T-helper 22 cell (primary cell): ENCODE data around the gene NMRAL1.
A peak's percentile ranks its signal among the peaks of the same experiment; 100 is the strongest.

ENCODE experiments used
- DNase-seq: peaks from one replicate; pipeline ENCODE4 v3.0.0-alpha.2; 2020; ENCODE audit warnings: low read depth

NMRAL1 gene

DNA sequence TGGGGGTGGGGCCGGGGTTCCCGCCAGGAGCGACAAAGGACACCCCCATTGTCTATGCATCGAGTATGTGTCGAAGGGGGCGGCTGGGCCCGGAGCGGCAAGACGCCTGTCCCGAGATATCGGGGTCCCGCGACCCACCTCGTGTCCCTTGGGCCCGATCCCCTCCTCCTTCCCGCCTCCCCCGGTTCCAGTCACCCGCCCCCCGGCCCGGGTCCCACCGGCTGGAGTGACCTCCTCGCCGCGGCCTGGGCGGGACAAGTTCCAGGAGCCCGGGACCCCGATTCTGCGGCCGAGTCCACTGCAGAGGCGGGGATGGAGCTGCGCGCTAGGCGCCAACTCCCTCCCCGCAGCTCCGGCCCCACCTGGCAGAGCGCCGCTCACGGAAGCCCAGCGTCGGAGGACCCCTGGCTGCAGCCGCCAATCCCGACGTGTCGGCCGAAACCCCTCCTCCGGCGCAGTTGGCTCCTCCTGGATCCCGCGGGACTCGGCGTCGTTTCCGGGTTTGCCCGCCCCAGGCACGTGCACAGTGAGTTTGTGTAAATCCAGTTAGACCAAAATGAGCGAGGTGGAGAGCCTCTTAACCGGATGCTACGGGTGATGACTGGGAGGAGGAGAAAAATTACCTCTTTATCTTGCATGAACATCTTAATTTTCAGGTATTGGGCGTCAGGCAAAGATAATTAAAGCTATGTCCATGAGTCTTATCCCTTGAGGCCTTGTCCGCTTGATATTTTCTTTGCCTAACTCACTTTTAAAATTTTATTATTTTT lies at the start of gene NMRAL1:
Gene NMRAL1 (minus strand): TSS at position 434 of the 770 bp plus-strand sequence. CDS start 493 bp downstream, outside the sequence.
- peak; percentile 89 for DNase-seq

GRCh38 chr16:4523686-4524085 lies 49.3 kb upstream of the NMRAL1 start:
- no peak for DNase-seq

DNA sequence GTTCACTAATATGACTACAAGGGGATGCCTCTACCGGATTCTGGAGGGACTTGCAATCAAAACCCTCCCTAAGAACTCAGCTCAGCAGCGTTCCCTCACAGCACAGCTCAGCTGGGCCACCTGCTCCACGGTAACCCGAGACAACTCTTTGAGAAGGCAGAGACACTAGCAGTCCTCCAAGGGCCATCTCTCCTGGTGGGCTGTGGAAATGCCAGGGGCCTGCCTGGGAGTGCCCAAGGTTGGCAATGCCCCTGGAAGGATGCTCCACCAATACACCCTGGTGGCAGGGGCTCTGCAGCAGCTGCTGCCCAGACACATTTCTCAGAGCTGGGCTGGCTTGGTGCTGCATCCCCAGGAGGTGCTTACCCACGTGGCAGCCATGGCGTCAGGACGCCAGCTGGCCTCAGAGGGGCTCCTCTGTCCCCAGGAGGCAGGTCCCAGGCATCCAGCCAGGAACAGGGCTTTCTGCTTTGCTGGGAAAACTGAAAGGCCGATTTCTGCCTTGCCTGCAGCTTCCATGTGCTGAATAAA lies 47.7 kb upstream of the NMRAL1 start:
- DNase-seq = no peak

GRCh38 chr16:4520913-4521312 lies 46.5 kb upstream of the NMRAL1 start:
- DNase-seq = no peak

DNA sequence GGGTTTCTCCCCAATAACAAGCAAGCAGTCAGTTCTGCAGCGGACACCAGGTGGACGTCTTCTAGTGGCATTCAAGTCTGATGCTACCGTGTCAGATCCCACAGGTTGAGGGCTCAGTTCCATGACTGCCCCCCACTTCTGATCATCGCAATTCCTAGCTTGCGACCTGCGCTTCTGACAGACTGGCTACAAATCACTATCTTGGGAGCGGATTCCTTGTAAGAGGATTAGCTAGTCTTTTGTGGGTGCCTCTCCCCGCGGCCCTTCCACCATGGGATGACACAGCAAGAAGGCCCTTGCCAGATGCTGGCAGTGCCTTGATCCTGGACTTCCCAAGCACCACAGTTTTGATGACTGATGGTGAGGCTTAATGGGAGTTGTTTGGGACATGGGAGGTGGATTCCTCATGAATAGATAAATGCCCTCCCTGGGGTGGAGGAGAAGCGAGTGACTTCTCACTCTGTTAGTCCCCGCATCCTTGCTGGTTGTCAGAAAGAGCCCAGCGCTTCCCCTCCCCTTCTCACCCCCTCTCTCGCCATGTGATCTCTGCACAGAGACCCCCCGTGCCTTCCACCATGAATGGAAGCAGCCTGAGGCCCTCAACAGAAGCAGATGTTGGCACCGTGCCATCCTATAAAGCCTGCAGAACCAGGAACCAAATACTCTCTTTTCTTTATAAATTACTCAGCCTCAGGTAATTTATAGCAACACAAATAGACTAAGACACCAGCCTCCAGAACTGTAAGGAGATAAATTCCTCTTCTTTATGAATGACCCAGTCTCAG lies 45.0 kb upstream of the NMRAL1 start:
- DNase-seq = no peak

DNA sequence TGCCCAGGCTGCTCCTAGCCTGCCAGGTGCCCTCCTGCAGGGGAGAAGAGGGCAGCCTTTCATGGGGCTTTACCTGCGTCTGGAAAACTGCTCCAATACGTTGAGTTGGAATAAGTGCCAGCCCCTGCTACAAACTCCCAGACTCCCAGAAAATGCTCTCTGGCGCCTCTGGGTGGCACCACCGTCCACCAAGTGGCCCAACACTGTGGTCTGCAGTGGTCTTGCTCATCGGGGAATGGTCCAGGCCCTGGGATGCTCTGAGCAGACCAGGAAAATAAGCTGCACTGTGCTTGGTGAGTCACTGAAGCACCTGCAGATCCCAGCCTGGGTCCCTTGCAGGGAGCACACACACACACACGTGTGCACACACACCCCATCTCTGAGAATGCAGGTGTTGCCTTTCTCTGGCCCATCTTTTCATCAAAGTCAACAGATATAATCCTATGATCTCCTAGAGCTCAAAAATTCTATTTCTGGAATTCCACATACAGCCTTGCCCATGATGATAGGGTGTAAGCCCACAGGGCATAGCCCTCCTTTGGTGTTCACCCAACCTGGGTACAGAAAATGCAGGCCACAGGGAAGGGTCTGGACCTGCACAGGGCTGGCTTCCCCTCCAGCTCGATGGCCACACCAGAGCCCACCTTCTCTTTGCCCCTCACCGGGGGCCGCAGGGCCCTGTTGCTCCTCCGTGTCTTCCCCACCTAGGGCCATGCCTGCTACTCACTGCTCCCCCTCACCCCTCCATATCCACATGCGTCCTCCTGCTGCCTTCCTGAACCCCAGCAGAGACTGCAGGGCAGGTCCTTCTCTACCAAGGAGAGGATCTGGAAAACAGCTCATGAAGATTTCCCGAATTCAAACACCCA lies 43.6 kb upstream of the NMRAL1 start:
- no peak for DNase-seq

- no peak for DNase-seq
Observed at GRCh38 chr16:4515611-4516233, 41.3 kb upstream of the NMRAL1 start.

DNA sequence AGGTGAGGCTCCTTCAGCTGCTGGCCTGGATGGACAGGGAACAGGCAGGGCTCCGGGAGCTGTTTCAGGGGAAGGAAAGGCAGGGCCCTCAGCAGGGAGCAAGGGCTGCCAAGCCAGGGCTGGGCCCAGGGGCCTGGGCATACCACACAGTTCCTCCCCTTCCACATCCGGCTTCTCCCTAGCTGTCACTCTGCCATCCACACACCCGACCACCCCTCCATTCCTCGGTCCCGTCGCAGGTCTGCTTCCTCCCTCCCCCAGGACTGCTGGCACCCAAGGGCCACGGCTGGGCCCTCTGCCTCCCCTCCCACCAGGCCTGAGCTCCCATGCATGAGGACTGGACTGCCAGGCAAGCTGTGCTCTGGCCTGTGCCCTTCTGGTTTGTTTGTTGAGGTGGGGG lies 40.2 kb upstream of the NMRAL1 start:
- no peak for DNase-seq

GRCh38 chr16:4513881-4514280 lies 39.5 kb upstream of the NMRAL1 start:
- no peak for DNase-seq

GRCh38 chr16:4513086-4513860 lies 38.8 kb upstream of the NMRAL1 start:
- DNase-seq = no peak

DNA sequence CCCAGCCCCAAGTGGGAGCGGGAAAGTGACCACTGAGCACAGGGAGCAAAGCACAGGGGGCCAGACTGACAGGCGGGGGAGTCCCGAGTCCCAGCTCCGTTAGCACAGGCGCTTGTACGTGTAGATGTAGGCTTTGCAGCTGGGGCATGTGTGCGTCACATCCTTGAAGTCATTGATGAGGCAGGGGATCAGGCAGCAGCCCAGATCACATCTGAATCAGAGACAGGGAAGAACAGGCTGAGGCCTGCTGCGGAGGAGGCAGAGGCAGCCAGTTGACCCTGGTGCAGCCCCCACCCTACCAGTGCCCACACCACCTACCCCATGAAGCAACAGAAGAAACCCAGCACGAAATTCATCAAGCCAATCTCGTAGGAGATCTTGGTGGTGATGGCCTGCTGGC lies 38.0 kb upstream of the NMRAL1 start:
- no peak for DNase-seq

GRCh38 chr16:4511441-4512082 lies 37.1 kb upstream of the NMRAL1 start:
- DNase-seq = no peak

- no peak for DNase-seq
Observed at GRCh38 chr16:4510747-4511426, 36.5 kb upstream of the NMRAL1 start.

- DNase-seq = no peak
Observed at GRCh38 chr16:4510131-4510530, 35.7 kb upstream of the NMRAL1 start.

DNA sequence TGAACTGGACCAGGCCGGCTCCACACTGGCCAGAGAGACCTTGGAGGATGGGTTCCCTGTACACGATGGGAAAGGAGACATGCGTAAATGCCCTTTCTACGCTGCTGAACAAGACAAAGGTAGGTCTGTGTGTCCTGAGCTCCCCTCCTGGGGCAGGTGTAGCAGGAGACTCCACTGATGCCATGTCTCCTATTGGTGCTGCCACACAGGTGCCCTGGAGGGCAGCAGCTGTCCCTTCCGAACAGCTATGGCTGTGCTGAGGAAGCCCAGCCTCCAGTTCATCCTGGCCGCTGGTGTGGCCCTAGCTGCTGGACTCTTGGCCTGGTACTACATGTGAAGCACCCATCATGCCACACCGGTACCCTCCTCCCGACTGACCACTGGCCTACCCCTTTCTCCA lies 35.0 kb upstream of the NMRAL1 start:
- DNase-seq = no peak

- DNase-seq = no peak
Observed at GRCh38 chr16:4508806-4509205, 34.4 kb upstream of the NMRAL1 start.

DNA sequence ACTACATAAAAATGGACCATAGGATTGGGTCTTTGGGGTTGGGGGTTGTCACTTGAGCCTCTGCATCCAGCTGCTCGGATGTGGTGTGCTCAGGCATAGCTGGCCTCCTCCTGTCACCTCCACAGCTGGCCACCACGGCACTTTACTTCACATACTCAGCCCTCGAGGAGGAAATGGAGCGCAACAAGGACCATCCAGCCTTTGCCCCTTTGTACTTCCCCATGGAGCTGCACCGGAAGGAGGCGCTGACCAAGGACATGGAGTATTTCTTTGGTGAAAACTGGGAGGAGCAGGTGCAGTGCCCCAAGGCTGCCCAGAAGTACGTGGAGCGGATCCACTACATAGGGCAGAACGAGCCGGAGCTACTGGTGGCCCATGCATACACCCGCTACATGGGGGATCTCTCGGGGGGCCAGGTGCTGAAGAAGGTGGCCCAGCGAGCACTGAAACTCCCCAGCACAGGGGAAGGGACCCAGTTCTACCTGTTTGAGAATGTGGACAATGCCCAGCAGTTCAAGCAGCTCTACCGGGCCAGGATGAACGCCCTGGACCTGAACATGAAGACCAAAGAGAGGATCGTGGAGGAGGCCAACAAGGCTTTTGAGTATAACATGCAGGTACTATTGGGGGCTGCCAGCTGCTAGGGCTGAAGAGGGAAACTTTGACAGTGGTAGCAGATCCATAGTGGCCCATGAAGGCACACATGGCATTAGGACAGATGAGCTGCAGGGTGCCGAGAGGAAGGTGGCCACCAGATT lies 33.3 kb upstream of the NMRAL1 start:
- no peak for DNase-seq

GRCh38 chr16:4506450-4506849 lies 32.0 kb upstream of the NMRAL1 start:
- DNase-seq = peak; percentile 36
